ENCODE measurements around the gene ACOT7.
A peak's percentile ranks its signal among the peaks of the same experiment; 100 is the strongest.
"Not testable (repeated sequence)": the region's sequence is repeated elsewhere in the genome, so short reads cannot be mapped to it uniquely, and the experiment has no call there.

The ACOT7 gene

DNA sequence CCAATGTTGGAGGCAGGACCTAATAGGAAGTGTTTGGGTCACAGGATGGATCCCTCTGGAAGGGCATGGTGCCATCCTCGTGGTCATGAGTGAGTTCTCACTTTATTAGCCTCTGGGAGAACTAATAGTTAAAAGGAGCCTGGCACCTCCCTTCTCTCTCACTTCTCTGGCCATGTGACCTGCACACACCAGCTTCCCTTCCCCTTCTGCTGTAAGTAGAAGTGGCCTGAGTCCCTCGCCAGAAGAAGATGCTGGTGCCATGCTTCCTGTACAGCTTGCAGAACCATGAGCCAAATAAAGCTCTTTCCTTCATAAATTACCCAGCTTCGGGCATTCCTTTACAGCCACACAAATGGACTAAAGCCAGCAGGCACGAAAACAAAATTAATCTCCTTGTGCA lies 23.6 kb downstream of the ACOT7 start:
- in situ Hi-C loops (cut with HindIII; ENCODE audit: low pct_ligation_motif_present, low sequenced_read_pairs), result no loop called here
- TF ChIP-seq, protein P1, sequence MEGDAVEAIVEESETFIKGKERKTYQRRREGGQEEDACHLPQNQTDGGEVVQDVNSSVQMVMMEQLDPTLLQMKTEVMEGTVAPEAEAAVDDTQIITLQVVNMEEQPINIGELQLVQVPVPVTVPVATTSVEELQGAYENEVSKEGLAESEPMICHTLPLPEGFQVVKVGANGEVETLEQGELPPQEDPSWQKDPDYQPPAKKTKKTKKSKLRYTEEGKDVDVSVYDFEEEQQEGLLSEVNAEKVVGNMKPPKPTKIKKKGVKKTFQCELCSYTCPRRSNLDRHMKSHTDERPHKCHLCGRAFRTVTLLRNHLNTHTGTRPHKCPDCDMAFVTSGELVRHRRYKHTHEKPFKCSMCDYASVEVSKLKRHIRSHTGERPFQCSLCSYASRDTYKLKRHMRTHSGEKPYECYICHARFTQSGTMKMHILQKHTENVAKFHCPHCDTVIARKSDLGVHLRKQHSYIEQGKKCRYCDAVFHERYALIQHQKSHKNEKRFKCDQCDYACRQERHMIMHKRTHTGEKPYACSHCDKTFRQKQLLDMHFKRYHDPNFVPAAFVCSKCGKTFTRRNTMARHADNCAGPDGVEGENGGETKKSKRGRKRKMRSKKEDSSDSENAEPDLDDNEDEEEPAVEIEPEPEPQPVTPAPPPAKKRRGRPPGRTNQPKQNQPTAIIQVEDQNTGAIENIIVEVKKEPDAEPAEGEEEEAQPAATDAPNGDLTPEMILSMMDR (IDR thresholded peaks at IDR 0.05; ENCODE audit: low read depth, low read length, missing control alignments), result no peak
- H3K27ac ChIP-seq, result no peak overlapping the region

DNA sequence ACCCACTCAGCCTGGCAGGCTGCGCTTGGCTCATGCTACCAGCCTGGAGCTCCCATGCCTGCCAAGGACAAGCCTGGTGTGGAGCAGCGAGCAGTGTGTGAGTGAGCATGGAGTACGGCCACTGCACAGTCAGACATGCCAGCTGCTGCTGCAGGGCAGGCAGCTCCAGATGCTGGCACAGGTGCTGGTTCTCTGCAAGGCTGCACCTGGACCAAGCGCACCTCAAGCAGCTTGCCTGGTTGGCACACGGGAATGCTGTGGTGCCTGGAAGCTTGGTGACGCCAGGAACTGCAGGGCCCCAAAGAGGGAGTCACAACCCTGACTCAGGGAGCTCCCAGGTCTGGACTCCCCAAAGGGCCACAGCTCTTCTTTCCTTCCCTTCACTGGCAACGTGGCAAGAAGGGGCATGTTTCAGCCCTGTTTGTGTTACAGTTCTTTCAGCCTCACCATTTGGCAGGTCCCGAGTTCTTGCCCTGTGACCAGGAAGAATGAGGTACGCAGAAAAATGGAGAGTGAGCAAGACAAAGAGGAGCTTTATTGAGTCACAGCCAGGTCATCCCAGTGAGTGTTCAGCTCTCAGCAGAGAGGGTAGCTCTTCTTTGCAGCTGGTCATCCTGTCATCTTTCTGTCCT lies 26.1 kb downstream of the ACOT7 start:
- TF ChIP-seq, protein P1 (IDR thresholded peaks at IDR 0.05; ENCODE audit: low read depth, low read length, missing control alignments), result no peak
- no peak overlapping the region for H3K27ac ChIP-seq

More for the DNA sequence above, 23.6 kb downstream of the ACOT7 start:
- Histone ChIP-seq H3K36me3 (replicated peaks) (no peaks in the 10 kb centered on the region), H3K4me3 (ENCODE audit: low read depth, low read length) (no peak overlapping the region), H3K27me3 (replicated peaks) (no peaks in the 10 kb centered on the region)
- no peak for DNase-seq

DNA sequence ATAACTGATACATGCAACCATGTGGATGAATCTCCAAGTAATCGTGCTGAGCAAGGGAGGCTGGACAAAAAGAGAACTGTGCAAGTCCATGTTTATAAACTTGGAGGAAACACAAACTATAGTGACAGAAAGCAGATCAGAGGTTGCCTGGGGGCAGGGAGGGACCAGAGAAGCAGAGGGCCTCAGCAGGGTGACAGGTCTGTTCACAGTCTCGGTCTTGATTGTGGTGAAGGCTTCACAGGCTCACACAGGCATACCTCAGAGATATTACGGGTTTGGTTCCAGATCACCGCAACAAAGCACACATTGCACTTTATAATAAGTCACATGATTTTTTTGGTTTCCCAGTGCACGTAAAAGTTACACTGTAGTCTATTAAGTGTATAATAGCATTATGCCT lies 28.5 kb downstream of the ACOT7 start:
- in situ Hi-C loops (cut with HindIII; ENCODE audit: low pct_ligation_motif_present, low sequenced_read_pairs), result no loop called here
- H3K36me3 ChIP-seq (replicated peaks), result no peaks in the 10 kb centered on the region
- no peak overlapping the region for H3K4me3 ChIP-seq (ENCODE audit: low read depth, low read length)
- H3K27me3 ChIP-seq (replicated peaks), result no peaks in the 10 kb centered on the region
- no peak for DNase-seq
- TF ChIP-seq, protein P1 (IDR thresholded peaks at IDR 0.05; ENCODE audit: low read depth, low read length, missing control alignments), result no peak
- no peak overlapping the region for H3K27ac ChIP-seq

More for the DNA sequence above, 26.1 kb downstream of the ACOT7 start:
- no peak for DNase-seq
- H3K36me3 ChIP-seq (replicated peaks), result no peaks in the 10 kb centered on the region
- H3K4me3 ChIP-seq (ENCODE audit: low read depth, low read length), result no peak overlapping the region
- in situ Hi-C loops (cut with HindIII; ENCODE audit: low pct_ligation_motif_present, low sequenced_read_pairs), result no loop called here
- no peaks in the 10 kb centered on the region for H3K27me3 ChIP-seq (replicated peaks)

DNA sequence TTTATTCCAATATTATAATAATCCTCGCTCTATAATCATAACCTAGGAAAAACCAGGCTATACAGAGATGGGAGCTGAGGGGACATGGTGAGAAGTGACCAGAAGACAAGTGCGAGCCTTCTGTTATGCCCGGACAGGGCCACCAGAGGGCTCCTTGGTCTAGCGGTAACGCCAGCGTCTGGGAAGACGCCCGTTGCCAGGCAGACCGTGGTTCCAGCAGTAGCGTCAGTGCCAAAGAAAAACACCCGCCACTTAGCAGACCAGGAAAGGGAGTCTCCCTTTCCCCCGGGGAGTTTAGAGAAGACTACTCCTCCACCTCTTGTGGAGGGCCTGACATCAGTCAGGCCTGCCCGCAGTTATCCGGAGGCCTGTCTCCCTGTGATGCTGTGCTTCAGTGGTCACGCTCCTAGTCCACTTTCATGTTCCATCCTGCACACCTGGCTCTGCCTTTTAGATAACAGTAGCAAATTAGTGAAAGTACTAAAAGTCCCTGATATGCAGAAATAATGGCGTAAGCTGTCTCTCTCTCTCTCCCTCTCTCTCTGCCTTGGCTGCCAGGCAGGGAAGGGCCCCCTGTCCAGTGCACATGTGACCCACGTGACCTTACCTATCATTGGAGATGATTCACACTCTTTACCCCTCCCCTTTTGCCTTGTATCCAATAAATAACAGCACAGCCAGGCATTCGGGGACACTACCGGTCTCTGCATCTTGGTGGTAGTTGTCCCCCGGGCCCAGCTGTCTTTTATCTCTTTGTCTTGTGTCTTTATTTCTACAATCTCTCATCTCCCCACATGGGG lies 30.3 kb downstream of the ACOT7 start:
- H3K27me3 ChIP-seq (replicated peaks); H3K4me3 ChIP-seq (ENCODE audit: low read depth, low read length); H3K27ac ChIP-seq; H3K36me3 ChIP-seq (replicated peaks); in situ Hi-C loops (cut with HindIII; ENCODE audit: low pct_ligation_motif_present, low sequenced_read_pairs): not testable (repeated sequence)
- TF ChIP-seq, protein P1 (IDR thresholded peaks at IDR 0.05; ENCODE audit: low read depth, low read length, missing control alignments), result peak; percentile 65
- peak; percentile 60 for DNase-seq

DNA sequence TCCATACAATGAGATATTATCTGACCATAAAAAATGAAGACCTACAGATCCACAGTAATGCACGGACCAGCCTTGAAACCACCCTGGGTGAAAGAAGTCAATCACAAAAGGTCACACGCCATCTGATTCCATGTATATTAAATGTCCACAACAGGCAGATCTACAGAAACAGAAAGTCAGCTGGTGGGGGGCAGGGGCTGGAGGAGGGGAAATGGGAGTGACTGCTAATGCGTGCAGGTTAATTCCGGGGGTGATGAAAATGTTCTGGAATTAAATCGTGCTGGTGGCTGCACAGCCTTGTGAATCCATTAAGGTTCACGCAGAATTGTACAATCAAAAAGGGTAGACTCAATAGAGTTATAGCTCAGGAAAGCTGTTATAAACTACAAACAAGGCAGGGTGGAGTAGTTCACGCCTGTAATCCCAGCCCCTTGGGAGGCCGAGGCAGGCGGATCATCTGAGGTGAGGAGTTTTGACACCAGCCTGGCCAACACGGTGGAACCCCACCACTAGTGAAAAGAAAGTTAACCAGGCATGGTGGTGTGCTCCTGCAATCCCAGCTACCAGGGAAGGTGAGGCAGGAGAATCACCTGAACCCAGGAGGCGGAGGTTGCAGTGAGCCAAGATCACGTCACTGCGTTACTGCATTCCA lies 32.3 kb downstream of the ACOT7 start:
- DNase-seq, result no peak
- TF ChIP-seq, protein P1 (IDR thresholded peaks at IDR 0.05; ENCODE audit: low read depth, low read length, missing control alignments), result no peak
- Histone ChIP-seq H3K4me3 (ENCODE audit: low read depth, low read length) (no peak overlapping the region), H3K36me3 (replicated peaks) (no peaks in the 10 kb centered on the region), H3K27me3 (replicated peaks) (no peaks in the 10 kb centered on the region), H3K27ac (no peak overlapping the region)
- in situ Hi-C loops (cut with HindIII; ENCODE audit: low pct_ligation_motif_present, low sequenced_read_pairs), result no loop called here
